HCT116 (cell line): Measurements from ENCODE around the gene ADIPOR2. TPM values are rescaled to one million over a fixed set of nuclear protein-coding genes. Genes with fewer than 3 reads are reported as not detected.

ENCODE experiments used
- EZH2 ChIP-seq: fragments of 200-600 bp; sonication (generic); IDR thresholded peaks from 2 replicates; pipeline ENCODE4 v1.6.1; 2017; ENCODE audit warnings: antibody characterized with exemption, mixed run types
- EZH2phosphoT487 ChIP-seq: fragments of 200-600 bp; IDR thresholded peaks from 2 replicates; pipeline ENCODE4 v1.6.1; 2018; ENCODE audit warnings: antibody characterized with exemption, borderline replicate concordance
- JUND ChIP-seq: IDR thresholded peaks from 2 replicates; pipeline ENCODE4 v1.6.1; 2012
- ZNF274 ChIP-seq: fragments of 200-500 bp; sonication (Bioruptor generic); IDR thresholded peaks from 2 replicates; pipeline ENCODE4 v1.6.1; 2014; ENCODE audit warnings: mild to moderate bottlenecking, low read depth, low read length, inconsistent platforms
- microRNA-seq: library from miRNA; unstranded; fragments of <30 nt; microRNA quantifications from one replicate; pipeline ENCODE4, GENCODE V29; 2016; ENCODE audit warnings: borderline number of aligned reads
- total RNA-seq: library from RNA; stranded (reverse); gene quantifications from one replicate; pipeline ENCODE4 v1.2.1, GENCODE V29; 2021; ENCODE audit not compliant: unreplicated experiment

Gene ADIPOR2
- total RNA-seq, 1 experiment from 2014 or later, result 69.9 TPM

DNA sequence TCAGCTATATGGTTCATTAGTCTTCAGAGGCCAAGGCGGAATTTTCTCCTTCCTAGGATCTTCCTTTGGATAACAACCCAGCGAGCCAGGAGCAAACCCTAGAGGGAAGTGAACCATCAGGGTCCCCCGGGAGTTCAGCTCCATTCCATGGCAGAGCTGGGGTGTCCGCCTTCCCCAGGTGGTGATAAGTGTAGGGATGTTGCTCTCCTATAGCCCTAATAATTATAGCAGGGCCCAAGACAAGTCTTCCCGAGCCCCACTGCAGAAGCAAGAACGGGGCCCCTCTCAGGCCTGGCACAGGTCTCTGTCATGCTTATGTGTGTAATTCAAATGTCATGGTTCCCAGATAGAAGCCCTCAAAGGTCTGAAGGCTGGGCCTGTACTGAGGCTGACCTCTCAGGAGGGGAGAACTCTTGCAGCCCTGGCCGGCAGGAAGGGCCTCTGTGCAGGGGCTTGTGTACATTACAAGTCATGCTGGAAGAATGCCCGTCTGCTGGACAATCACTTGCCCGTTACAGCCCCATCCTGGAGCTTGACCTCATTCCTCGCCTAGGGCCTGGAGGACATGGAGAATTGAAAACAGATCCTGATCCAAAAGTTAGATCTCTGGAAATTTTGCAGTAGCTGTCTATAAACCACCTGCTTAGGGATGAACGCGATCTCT lies 146.8 kb downstream of the ADIPOR2 start (continued):
- TF ChIP-seq ZNF274 (no peak), JUND (no peak), EZH2 (no peak), EZH2phosphoT487 (no peak)

Small RNA genes within 50 kb of the gene (microRNA-seq; reads per million reads assigned to microRNA genes)
- not detected for gene MIR3649

Other genes starting within 250 kb of the ADIPOR2 start
- 19.0 TPM for gene FBXL14, start 96.5 kb upstream of the ADIPOR2 start, total RNA-seq
- 0.52 TPM for gene WNT5B, start 61.8 kb upstream of the ADIPOR2 start, total RNA-seq
- gene LRTM2, start 129.5 kb downstream of the ADIPOR2 start, total RNA-seq, result 0.07 TPM
- gene CACNA2D4, start 227.6 kb downstream of the ADIPOR2 start, total RNA-seq, result 1.7 TPM